Measurements from ENCODE around the gene TAF4. TPM values are rescaled to one million over a fixed set of nuclear protein-coding genes. Genes with fewer than 3 reads are reported as not detected.

Gene TAF4, protein sequence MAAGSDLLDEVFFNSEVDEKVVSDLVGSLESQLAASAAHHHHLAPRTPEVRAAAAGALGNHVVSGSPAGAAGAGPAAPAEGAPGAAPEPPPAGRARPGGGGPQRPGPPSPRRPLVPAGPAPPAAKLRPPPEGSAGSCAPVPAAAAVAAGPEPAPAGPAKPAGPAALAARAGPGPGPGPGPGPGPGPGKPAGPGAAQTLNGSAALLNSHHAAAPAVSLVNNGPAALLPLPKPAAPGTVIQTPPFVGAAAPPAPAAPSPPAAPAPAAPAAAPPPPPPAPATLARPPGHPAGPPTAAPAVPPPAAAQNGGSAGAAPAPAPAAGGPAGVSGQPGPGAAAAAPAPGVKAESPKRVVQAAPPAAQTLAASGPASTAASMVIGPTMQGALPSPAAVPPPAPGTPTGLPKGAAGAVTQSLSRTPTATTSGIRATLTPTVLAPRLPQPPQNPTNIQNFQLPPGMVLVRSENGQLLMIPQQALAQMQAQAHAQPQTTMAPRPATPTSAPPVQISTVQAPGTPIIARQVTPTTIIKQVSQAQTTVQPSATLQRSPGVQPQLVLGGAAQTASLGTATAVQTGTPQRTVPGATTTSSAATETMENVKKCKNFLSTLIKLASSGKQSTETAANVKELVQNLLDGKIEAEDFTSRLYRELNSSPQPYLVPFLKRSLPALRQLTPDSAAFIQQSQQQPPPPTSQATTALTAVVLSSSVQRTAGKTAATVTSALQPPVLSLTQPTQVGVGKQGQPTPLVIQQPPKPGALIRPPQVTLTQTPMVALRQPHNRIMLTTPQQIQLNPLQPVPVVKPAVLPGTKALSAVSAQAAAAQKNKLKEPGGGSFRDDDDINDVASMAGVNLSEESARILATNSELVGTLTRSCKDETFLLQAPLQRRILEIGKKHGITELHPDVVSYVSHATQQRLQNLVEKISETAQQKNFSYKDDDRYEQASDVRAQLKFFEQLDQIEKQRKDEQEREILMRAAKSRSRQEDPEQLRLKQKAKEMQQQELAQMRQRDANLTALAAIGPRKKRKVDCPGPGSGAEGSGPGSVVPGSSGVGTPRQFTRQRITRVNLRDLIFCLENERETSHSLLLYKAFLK
- 19.1 TPM for polyA plus RNA-seq (2013, experiment 1 of 4)
- 20.6 TPM for polyA plus RNA-seq (2013, experiment 2 of 4)
- 20.8 TPM for polyA plus RNA-seq (2013, experiment 3 of 4)
- polyA plus RNA-seq (2013, experiment 4 of 4) = 19.3 TPM

- Histone ChIP-seq H3K27me3 (ENCODE audit: control insufficient read depth, insufficient read depth, low read length, poor library complexity, severe bottlenecking) (no peaks in the 10 kb centered on the region), H3K4me1 (ENCODE audit: control insufficient read depth, insufficient read depth, low read length) (peaks cover 21% of the 10 kb centered on the region), H3K4me3 (ENCODE audit: insufficient read depth, low read depth, low read length) (peak within 1 kb of the TSS; percentile 65), H3K27ac (ENCODE audit: insufficient read depth, low read depth, low read length, poor library complexity, severe bottlenecking) (peak within 1 kb of the TSS; percentile 80), H3K36me3 (ENCODE audit: control insufficient read depth, insufficient read depth, low read length) (no peaks in the 10 kb centered on the region), H3K9me3 (ENCODE audit: control insufficient read depth, low read length) (no peaks in the 10 kb centered on the region)
- WGBS, 2 experiments = 0% methylated on average over 116 of the region's 116 CpGs
These were observed at the start of gene TAF4 for GRCh38 chr20:62065674-62066338. TSS of gene TAF4 (minus strand) at chr20:62065881. CDS start at chr20:62065810, 71 bp downstream.

GRCh38 chr20:62114894-62115293, 49.2 kb upstream of the TAF4 start:
- no peak overlapping the region for H3K27ac ChIP-seq (ENCODE audit: insufficient read depth, low read depth, low read length, poor library complexity, severe bottlenecking)
- no peak overlapping the region for H3K4me3 ChIP-seq (ENCODE audit: insufficient read depth, low read depth, low read length)
- H3K4me1 ChIP-seq (ENCODE audit: control insufficient read depth, insufficient read depth, low read length) = peaks cover 28% of the 10 kb centered on the region
- 31 to 38% methylated on average over 8 of the region's 8 CpGs for WGBS, 2 experiments
- H3K9me3 ChIP-seq (ENCODE audit: control insufficient read depth, low read length) = no peaks in the 10 kb centered on the region
- H3K36me3 ChIP-seq (ENCODE audit: control insufficient read depth, insufficient read depth, low read length) = no peaks in the 10 kb centered on the region
- H3K27me3 ChIP-seq (ENCODE audit: control insufficient read depth, insufficient read depth, low read length, poor library complexity, severe bottlenecking) = no peaks in the 10 kb centered on the region

DNA sequence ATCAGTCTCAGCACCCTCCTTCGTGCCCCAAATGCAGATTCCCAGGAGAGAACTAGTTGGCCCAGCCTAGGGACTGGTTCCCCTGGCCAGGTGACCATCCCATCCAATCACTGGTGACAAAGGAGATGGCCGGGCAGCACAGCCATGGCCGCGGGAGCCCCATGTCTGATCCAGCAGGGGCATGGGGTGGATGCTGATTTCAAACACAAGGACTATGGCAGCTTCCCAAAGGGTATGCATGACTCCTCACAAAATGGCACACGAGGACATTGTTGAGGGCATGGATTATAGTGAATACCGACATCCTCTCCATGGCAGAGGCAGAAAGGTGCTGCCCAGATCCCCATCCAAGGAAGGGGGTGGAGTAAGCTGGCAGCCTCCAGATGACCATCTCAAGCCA, 46.7 kb upstream of the TAF4 start:
- Histone ChIP-seq H3K4me1 (ENCODE audit: control insufficient read depth, insufficient read depth, low read length) (peaks cover 7% of the 10 kb centered on the region), H3K9me3 (ENCODE audit: control insufficient read depth, low read length) (no peaks in the 10 kb centered on the region), H3K27ac (ENCODE audit: insufficient read depth, low read depth, low read length, poor library complexity, severe bottlenecking) (no peak overlapping the region), H3K36me3 (ENCODE audit: control insufficient read depth, insufficient read depth, low read length) (no peaks in the 10 kb centered on the region), H3K27me3 (ENCODE audit: control insufficient read depth, insufficient read depth, low read length, poor library complexity, severe bottlenecking) (no peaks in the 10 kb centered on the region), H3K4me3 (ENCODE audit: insufficient read depth, low read depth, low read length) (no peak overlapping the region)
- WGBS, 2 experiments = 93% methylated on average over 6 of the region's 6 CpGs

GRCh38 chr20:62111148-62111547, 45.5 kb upstream of the TAF4 start:
- Histone ChIP-seq H3K4me3 (ENCODE audit: insufficient read depth, low read depth, low read length) (no peak overlapping the region), H3K36me3 (ENCODE audit: control insufficient read depth, insufficient read depth, low read length) (no peaks in the 10 kb centered on the region), H3K27me3 (ENCODE audit: control insufficient read depth, insufficient read depth, low read length, poor library complexity, severe bottlenecking) (no peaks in the 10 kb centered on the region), H3K27ac (ENCODE audit: insufficient read depth, low read depth, low read length, poor library complexity, severe bottlenecking) (no peak overlapping the region), H3K4me1 (ENCODE audit: control insufficient read depth, insufficient read depth, low read length) (no peaks in the 10 kb centered on the region), H3K9me3 (ENCODE audit: control insufficient read depth, low read length) (no peaks in the 10 kb centered on the region)
- 91 to 93% methylated on average over 6 of the region's 6 CpGs for WGBS, 2 experiments

DNA sequence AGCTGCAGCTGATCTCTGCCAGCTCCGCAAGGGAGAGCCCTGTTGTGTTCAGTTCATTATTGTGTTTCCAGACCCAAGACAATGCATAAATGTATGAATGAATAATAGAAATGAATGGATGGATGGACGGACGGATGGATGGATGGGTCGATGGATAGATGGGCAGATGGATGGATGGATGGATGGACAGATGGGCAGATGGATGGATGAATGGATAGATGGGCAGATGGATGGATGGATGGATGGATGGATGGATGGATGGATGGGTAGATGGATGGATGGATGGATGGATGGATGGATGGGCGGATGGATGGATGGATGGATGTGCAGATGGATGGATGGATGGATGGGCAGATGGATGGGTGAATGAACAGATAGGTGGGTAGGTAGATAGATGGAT, 39.9 kb upstream of the TAF4 start:
- Histone ChIP-seq H3K36me3 (ENCODE audit: control insufficient read depth, insufficient read depth, low read length) (no peaks in the 10 kb centered on the region), H3K4me1 (ENCODE audit: control insufficient read depth, insufficient read depth, low read length) (no peaks in the 10 kb centered on the region), H3K27ac (ENCODE audit: insufficient read depth, low read depth, low read length, poor library complexity, severe bottlenecking) (no peak overlapping the region), H3K9me3 (ENCODE audit: control insufficient read depth, low read length) (no peaks in the 10 kb centered on the region), H3K4me3 (ENCODE audit: insufficient read depth, low read depth, low read length) (no peak overlapping the region), H3K27me3 (ENCODE audit: control insufficient read depth, insufficient read depth, low read length, poor library complexity, severe bottlenecking) (no peaks in the 10 kb centered on the region)
- WGBS, 2 experiments = 93 to 94% methylated on average over 5 of the region's 5 CpGs

DNA sequence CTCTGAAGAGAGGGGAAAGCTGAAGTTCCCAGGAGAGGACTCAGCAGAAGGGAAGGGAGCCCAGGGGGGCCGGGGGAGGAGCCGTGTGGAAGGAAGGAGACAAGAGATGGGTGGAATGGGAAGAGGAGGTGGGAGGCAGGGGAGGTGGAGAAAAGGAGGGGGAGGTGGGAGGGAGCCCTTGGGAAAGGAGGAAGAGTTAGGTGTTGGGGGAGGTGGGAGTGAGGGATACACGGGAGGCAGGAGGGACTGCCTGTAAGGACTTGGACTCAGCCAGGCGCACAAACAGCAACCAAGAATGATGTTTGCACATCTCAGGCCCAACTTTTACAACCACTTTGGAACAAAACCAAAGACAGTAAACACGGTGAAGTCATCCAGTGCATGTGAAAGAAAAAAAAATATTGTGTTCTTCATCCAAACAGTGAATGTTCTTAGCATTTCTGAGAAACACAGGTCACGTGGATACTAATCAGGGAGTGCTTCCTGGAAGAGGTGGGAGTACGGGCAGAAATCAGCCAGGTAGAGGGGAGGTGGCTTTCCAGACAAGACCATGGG, 39.2 kb upstream of the TAF4 start:
- Histone ChIP-seq H3K36me3 (ENCODE audit: control insufficient read depth, insufficient read depth, low read length) (no peaks in the 10 kb centered on the region), H3K27me3 (ENCODE audit: control insufficient read depth, insufficient read depth, low read length, poor library complexity, severe bottlenecking) (no peaks in the 10 kb centered on the region), H3K4me3 (ENCODE audit: insufficient read depth, low read depth, low read length) (no peak overlapping the region), H3K9me3 (ENCODE audit: control insufficient read depth, low read length) (no peaks in the 10 kb centered on the region), H3K27ac (ENCODE audit: insufficient read depth, low read depth, low read length, poor library complexity, severe bottlenecking) (no peak overlapping the region), H3K4me1 (ENCODE audit: control insufficient read depth, insufficient read depth, low read length) (no peaks in the 10 kb centered on the region)
- 65 to 72% methylated on average over 7 of the region's 7 CpGs for WGBS, 2 experiments

- Histone ChIP-seq H3K4me3 (ENCODE audit: insufficient read depth, low read depth, low read length) (no peak overlapping the region), H3K4me1 (ENCODE audit: control insufficient read depth, insufficient read depth, low read length) (no peaks in the 10 kb centered on the region), H3K27ac (ENCODE audit: insufficient read depth, low read depth, low read length, poor library complexity, severe bottlenecking) (no peak overlapping the region), H3K27me3 (ENCODE audit: control insufficient read depth, insufficient read depth, low read length, poor library complexity, severe bottlenecking) (no peaks in the 10 kb centered on the region), H3K36me3 (ENCODE audit: control insufficient read depth, insufficient read depth, low read length) (no peaks in the 10 kb centered on the region), H3K9me3 (ENCODE audit: control insufficient read depth, low read length) (no peaks in the 10 kb centered on the region)
- 74 to 77% methylated on average over 15 of the region's 15 CpGs for WGBS, 2 experiments
These were observed 38.6 kb upstream of the TAF4 start for GRCh38 chr20:62104234-62104789.

- H3K4me1 ChIP-seq (ENCODE audit: control insufficient read depth, insufficient read depth, low read length) = no peaks in the 10 kb centered on the region
- no peaks in the 10 kb centered on the region for H3K9me3 ChIP-seq (ENCODE audit: control insufficient read depth, low read length)
- H3K27me3 ChIP-seq (ENCODE audit: control insufficient read depth, insufficient read depth, low read length, poor library complexity, severe bottlenecking) = no peaks in the 10 kb centered on the region
- no peaks in the 10 kb centered on the region for H3K36me3 ChIP-seq (ENCODE audit: control insufficient read depth, insufficient read depth, low read length)
- H3K27ac ChIP-seq (ENCODE audit: insufficient read depth, low read depth, low read length, poor library complexity, severe bottlenecking) = no peak overlapping the region
- WGBS, 2 experiments = 85 to 86% methylated on average over 21 of the region's 21 CpGs
- H3K4me3 ChIP-seq (ENCODE audit: insufficient read depth, low read depth, low read length) = no peak overlapping the region
These were observed 38.0 kb upstream of the TAF4 start for GRCh38 chr20:62103508-62104233.

- Histone ChIP-seq H3K9me3 (ENCODE audit: control insufficient read depth, low read length) (no peaks in the 10 kb centered on the region), H3K36me3 (ENCODE audit: control insufficient read depth, insufficient read depth, low read length) (no peaks in the 10 kb centered on the region), H3K27ac (ENCODE audit: insufficient read depth, low read depth, low read length, poor library complexity, severe bottlenecking) (no peak overlapping the region), H3K27me3 (ENCODE audit: control insufficient read depth, insufficient read depth, low read length, poor library complexity, severe bottlenecking) (no peaks in the 10 kb centered on the region), H3K4me1 (ENCODE audit: control insufficient read depth, insufficient read depth, low read length) (no peaks in the 10 kb centered on the region), H3K4me3 (ENCODE audit: insufficient read depth, low read depth, low read length) (no peak overlapping the region)
- WGBS, 2 experiments = 92 to 96% methylated on average over 4 of the region's 4 CpGs
These were observed 35.4 kb upstream of the TAF4 start for GRCh38 chr20:62101078-62101477.
